HPDE6-E6E7 (cell line): ENCODE measurements around the gene SAMD4B.
"Not testable (repeated sequence)": the region's sequence is repeated elsewhere in the genome, so short reads cannot be mapped to it uniquely, and the experiment has no call there.

Experiments
- DNase-seq: peaks from one replicate; pipeline ENCODE4 v3.0.0; 2011; ENCODE audit warnings: missing footprints; ENCODE audit errors: extremely low spot score

SAMD4B gene, protein sequence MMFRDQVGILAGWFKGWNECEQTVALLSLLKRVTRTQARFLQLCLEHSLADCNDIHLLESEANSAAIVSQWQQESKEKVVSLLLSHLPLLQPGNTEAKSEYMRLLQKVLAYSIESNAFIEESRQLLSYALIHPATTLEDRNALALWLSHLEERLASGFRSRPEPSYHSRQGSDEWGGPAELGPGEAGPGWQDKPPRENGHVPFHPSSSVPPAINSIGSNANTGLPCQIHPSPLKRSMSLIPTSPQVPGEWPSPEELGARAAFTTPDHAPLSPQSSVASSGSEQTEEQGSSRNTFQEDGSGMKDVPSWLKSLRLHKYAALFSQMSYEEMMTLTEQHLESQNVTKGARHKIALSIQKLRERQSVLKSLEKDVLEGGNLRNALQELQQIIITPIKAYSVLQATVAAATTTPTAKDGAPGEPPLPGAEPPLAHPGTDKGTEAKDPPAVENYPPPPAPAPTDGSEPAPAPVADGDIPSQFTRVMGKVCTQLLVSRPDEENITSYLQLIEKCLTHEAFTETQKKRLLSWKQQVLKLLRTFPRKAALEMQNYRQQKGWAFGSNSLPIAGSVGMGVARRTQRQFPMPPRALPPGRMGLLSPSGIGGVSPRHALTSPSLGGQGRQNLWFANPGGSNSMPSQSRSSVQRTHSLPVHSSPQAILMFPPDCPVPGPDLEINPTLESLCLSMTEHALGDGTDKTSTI

DNA sequence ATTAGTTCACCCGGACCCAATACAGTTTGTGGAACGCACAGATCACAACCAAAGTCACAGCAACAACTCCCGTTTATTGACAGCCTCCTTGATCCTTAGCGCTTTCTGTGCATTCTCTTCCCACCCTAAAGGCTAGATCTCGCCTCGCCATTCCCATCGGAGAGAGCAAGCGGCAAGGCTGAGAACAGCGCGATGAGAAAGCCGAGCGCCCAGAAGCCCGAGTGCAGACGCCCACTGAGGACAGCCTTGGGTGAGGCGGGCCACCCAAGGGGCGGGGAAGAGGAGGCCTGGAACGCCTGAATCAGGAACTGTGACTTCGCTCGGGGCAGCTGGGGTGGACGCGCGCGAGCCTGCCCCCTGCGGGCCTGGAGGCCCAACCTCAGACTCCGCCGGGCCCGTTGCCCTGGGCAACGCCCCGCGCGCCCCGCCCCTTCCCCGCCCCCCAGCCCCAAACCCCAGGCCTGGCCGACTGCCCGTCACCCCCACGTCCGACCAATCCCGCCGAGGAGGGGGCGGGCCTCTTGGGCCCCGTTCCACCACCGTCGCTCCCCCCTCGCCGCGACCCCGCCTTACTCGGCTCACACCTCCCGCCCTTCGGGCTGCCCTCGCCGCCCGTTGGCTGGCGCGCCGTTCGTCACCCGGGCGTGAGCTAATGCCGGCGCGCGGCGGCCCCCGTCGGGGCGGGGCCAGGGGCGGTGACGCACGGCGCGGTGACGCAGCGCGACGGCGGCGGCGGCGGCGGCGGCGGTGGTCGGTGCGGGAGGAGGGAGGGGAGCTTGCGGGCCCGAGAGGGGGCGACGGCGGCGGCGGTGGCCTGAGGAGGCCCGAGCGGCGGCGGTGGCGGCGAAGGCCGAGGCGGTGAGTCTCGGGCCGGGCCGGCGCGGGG, at the start of gene SAMD4B:
Gene SAMD4B (plus strand): TSS at position 703 of the 886 bp plus-strand sequence. CDS start 14,473 bp downstream, outside the sequence.
- peak; percentile 96 for DNase-seq

DNA sequence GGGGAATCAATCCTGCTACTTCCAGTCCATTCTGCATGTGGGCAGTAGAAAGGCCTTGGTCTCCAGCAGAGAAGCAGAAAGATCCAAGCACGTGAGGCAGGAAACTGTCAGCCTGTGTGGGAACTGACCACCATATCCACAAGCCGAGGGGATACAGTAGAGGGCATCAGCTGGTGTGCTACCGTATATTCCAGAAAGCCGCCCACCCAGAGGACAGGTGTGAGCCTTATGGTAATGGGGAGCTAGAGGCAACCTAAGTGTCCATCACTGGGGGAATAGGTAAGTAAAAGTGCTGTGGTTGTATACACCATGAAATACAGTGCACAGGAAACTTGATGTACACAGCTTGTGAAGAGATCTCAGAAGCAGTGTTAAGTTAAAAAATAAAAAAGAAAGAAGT, 48.8 kb upstream of the SAMD4B start:
- DNase-seq: no peak

DNA sequence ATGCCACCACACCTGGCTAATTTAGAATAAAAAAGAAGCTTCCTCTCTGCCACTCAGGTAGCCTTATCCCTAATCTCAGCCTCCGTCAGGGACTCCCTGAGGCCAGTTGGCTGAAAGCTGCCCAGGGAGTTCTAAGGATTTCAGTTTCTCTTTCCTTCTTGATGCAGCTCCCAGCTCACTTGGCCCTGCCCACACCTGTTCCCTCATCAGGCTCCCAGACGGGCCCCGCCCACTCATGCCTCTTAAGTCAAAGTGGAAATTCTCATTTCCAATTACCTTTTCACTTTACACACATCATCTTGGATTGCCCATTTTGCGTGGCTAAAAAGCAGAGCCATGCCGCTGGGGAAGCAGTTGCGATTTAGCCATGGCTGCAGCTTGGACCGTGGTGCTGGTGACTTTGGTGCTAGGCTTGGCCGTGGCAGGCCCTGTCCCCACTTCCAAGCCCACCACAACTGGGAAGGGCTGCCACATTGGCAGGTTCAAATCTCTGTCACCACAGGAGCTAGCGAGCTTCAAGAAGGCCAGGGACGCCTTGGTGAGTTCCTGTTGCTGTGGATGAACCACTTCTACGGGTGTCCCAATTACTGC, 46.1 kb upstream of the SAMD4B start, which contains the start of gene IFNL1:
Gene IFNL1 (plus strand): TSS at position 353 of the 591 bp plus-strand sequence. CDS start 15 bp downstream, at position 368.
- DNase-seq: peak; percentile 76

DNA sequence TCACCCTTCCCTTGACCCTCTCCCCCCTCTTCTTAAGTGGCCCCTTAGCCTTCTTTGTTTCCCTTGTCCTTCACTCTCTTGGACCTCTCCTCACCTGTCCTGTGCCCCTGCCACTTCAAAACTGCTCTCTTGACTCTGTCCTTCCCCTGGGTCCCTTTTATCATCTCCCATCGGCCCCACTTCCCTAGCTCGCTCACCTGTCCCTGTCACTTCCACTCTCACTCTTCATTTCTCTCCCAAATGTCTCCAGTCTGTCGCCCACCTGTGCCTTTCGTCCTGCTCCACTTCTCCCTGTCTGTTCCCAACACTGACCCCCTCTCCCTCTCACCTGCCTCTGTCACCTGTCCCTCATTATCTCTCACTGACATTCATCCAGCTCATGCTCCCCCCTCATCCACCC, 45.3 kb upstream of the SAMD4B start:
- no peak for DNase-seq

DNA sequence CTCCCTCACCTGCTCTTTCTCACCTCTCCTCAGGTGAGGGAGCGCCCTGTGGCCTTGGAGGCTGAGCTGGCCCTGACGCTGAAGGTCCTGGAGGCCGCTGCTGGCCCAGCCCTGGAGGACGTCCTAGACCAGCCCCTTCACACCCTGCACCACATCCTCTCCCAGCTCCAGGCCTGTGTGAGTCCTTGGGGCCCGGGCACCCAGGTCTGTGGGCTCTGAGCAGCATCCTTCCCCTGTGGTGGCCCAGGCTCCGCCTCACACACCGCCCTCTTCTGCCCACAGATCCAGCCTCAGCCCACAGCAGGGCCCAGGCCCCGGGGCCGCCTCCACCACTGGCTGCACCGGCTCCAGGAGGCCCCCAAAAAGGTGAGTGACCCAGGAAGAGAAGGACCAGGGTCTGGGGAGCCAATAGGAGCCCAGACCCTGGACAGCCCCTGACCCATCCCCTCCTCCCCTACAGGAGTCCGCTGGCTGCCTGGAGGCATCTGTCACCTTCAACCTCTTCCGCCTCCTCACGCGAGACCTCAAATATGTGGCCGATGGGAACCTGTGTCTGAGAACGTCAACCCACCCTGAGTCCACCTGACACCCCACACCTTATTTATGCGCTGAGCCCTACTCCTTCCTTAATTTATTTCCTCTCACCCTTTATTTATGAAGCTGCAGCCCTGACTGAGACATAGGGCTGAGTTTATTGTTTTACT, 44.1 kb upstream of the SAMD4B start:
- DNase-seq: no peak

DNA sequence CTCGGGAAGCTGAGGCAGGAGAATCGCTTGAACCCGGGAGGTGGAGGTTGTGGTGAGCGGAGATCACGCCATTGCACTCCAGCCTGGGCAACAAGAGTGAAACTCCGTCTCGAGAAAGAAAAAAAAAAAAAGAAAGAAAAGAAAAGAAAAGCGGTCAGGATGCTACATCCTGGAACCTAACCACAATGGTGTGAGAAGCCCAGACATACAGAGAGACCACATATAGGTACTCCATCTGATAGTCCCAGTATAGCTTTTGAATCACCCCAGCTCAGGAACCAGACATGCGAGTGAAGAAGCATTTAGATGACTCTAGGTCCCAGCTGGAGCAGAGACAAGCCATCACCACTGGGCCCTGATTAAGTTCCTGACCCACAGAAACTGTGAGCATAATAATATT, 42.8 kb upstream of the SAMD4B start:
- no peak for DNase-seq

DNA sequence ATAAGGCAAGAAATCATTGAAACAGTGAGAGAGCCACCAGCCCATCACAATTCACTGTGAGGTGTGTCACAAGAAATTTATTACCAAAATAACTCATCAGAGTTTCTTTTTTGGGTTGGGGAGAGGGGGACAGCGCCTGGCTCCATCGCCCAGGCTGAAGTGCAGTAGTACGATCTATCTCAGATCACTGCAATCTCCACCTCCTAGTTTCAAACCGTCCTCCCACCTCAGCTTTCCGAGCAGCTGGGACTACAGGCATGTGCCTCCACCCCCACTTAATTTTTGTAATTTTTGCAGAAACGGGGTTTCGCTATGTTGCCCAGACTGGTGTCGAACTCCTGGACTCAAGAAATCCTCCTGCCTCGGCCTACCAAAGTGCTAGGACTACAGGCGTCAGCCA, 42.4 kb upstream of the SAMD4B start:
- no peak for DNase-seq

DNA sequence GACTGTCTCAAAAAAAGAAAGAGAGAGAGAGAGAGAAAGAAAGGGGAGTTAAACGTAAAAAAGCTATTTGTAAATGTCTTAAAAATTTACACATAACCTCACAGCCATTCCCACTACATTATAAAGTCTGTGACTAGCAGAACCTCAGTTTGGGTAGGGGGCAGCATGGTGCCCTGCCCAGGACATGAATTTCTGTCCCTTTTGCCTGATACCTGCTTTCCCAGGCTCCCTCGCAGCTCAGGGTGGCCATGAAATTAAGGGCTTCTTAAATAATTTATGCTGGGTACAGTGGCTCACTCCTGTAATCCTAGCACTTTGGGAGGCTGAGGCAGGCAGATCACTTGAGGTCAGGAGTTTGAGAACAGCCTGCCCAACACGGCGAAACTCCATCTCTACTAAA, 41.2 kb upstream of the SAMD4B start:
- DNase-seq: no peak

DNA sequence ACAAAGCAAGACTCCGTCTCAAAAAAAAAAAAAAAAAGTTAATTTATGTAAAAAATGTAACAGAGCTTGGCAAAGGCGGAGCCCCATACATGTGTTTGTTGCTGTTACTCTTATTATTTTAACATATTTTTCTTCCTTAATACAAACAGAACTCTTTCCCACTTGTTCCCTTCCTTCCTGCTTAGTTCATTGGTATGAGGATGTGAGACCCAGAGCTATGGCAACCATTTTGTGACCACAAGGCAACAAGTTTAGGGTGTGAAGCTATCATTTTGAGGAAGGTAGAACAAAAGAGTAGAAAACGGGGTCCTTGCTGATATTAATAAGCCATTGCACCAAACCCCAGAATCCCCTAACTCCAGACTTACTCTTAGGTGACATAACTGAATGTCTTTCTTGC, 40.7 kb upstream of the SAMD4B start:
- no peak for DNase-seq

DNA sequence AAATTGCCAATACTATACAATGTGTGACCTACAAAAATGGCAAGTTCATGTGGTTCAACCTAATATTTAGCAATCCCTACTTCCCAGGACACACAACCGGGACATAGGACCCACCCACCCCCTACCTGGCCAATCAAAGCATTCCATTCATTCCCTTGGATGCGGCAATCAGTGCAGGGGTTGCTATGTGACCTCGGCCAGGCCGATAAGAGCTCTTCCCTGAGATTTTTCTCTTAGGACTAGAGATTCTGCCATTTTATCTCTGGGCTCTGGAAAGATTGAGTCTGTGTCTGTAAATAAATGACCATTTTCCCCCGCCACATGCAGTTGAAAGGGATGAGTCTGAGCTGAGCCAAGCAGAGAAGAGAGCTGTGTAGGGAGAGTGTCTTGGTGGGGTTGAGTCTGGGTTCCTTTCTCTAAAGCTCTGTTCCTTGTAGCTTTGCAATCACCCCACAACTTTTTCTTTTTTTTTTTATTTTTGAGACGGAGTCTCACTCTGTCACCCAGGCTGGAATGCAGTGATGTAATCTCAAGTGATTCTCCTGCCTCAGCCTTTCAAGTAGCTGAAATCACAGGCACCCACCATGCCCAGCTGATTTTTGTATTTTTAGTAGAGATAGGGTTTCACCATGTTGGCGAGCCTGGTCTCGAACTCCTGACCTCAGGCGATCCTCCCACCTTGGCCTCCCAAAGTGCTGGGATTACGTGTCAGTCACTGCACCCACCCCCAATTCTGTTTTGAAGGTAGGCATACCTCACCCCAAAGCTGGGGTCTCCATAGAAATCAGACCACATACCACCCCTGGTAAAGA, 38.6 kb upstream of the SAMD4B start:
- no peak for DNase-seq

DNA sequence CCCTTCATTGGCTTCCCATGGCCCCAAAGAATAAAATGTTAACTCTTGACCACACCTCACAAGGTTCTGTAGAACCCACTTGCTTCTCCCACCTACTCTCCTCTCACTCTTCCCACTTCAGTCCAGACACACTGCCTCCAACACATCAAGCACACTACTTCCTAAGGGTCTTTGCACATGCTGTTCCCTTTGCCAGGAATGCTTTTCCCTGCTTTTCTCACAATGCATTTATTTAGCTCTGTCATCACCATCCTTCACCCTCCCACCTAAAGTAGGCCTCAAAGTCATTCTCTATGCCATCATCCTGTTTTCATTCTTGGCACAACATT, 38.1 kb upstream of the SAMD4B start:
- DNase-seq: no peak

DNA sequence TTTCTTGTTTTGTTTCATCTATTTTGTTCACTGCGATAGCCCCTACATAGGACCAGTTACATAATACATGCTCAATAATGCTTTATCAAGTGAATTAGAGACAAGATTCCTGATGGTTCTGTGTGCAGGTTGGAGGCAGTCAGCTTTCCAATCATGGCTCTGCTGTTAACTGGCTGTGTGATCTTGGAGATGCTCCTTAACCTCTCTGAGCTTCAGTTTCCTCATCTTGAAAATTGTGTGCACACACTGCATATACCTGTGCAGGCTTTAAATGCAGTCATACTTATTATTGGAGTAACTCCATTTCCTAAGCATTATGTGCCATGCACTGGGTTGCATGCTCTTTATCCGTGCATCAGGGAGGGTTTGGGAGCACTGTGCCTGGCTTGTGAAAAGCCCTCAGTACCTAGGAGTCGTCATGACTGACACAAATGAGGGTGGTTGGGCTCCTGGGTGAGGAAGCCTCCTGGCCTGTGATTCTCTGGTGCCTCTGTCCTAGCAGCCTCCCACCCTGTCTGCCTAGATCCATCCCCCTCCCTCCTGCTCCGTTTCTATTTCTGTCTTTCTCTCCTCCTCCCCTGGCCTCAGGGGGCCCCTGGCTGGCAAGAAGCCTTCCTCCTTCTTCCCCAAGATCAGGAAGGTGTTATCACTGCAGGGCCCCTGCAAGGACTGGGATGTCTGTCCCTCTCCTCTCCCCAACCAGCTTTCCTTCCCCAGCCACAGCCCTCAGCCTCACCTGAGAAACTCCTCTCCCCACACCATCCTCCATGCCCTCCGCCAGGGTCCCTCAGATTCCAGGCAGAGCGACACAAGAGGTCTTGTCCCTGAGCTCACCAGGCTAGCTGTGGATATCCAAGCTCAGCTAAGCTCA, 37.3 kb upstream of the SAMD4B start:
- DNase-seq: no peak

DNA sequence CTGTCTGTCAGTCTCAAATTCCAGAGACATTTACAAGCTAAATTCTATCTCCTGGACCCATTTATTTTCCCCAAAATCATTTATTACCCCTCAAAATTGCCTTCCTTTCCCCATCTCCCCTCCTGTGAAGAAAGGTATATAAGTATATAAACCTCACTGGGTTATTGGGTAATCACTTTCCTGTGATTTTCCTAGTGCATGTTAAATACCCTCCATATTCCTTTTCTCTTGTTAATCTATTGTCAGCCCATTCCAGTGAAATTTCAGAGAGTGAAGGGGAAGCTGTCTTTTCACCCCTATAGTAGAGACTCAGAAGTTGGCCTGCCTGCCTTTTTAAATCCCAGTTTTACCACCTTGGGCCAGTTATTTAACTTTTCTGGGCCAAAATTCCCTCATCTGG, 36.1 kb upstream of the SAMD4B start:
- DNase-seq: no peak

DNA sequence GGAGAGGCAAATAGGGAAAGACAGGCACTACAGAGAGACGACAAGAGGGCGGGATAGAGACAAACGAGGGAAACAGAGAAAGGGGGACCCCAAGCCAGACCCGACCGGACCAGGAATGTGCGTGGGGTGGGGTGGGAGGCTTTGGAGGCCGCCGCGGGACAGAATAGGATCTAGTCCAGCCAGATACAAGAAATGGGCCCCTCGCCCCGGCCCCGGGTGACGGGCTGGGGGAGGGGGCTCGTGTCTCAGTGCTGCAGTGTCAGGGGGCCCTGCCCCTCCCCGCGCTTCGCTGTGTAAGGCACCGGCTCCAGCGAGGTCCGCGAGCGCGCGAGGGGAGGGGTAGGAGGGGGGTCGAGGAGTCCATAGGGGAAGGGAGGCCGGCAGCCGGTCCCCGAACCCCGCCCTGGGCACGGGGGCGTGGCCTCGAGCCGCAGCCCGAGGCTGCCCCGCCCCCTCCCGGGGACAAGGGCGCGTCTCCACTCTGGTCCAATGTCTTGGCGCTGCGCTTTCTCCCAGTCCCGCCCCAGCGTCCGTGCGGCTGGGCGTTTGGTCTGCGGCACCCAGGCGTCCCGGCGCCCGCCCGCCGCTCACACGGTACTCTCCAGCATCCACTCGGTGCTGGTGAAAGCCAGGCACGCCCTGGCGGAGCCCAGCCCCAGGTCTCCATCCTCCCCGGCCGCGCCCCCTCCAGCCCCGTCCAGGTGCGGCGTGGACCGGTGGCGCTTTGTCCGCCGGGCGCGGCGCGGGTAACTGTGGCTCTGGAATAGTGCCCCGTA, 35.0 kb upstream of the SAMD4B start:
- no peak for DNase-seq

DNA sequence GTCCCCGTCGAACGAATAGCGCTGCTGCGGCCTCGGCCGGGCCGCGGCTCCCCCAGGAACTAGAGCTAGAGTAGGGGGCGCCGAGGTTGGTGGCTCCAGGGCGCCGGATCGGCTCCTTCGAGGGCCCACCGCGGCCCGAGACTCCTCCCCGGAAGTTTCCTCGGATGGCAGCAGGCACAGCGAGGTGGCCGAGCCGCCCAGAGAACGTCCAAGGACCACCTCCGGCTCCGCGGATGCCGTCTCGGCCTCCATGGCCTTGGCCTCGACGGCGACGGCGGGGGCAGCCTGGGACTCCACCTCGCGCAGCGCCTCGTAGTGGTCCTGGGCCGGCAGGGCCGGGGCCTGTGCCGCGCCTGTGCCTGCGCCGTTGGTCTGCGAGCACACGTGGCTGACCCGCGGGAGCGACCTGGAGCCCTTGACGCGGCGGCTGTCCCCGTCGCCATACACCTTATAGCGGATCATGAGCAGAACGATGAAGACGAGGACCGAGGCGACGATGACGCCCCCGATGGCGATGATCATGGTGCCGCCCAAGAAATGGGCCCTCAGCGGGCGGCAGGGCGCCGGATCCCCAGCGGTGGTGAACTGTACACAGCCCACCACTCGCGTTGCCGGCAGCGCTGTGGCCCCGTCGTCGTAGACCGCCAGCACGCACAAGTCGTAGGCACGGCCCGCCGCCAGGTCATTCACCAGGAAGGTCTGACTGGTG, 34.2 kb upstream of the SAMD4B start:
- no peak for DNase-seq

DNA sequence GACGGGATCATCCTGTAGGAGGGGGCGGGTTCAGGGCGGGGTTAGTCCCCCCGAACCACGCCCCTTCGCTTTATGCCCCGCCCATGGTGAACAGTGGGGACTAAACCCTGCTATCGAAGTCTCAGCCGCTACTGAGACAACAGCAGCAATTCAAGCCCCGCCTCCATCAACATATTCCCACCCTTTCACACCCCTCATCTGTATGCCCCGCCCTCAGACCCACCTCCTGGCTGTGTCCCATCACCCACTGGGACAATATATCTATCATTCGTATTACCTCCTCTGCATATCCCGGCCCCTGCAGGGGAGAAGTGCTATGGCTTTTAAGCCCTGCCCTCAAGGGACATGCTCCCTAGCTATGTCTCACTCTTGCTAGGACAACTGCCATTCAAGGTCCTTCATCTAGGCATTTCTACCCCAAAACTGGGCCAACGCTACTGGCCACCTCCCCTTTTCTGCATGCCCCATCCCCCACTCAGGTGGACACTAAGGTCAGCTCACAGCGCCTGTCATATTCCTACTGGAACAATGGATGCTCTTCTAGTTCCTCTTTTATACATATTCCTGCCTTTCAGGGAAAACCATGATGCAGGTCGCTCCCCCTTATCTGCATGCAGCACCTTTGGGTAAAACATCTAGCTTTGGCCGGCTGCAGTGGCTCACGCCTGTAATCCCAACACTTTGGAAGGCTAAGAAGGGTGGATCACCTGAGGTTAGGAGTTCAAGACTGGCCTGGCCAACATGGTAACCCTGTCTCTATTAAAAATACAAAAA, 33.5 kb upstream of the SAMD4B start:
- no peak for DNase-seq

DNA sequence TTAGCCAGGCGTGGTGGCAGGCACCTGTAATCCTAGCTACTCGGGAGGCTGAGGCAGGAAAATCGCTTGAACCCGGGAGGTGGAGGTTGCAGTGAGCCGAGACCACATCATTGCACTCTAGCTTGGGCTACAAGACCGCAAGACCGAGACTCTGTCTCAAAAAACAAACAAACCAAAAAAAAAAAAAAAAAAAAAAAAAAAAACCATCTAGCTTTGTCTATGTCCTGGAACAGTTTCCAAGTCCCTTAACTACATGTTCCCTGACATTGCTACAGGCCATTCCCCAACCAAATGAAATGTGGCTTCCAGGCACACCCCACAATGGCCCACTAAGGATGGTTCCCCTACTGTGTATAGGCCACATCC, 32.9 kb upstream of the SAMD4B start:
- not testable (repeated sequence) for DNase-seq
